OCI-LY3 (cell line): ENCODE results near the gene DCLK1.

Source experiments
- H2AFZ ChIP-seq: fragments of 200-600, 300-600 bp; shearing (Covaris generic); 2 replicates; pipeline ENCODE4 v1.6.0; 2014; ENCODE audit warnings: antibody characterized with exemption, low read depth, low read length
- H3K27ac ChIP-seq: fragments of 200-600, 300-600 bp; sonication (generic); 2 replicates; pipeline ENCODE4 v1.5.1; 2014; ENCODE audit warnings: mild to moderate bottlenecking, low read length, moderate library complexity, mixed read lengths
- H3K27me3 ChIP-seq: fragments of 200-600, 300-600 bp; sonication (generic); 2 replicates; pipeline ENCODE4 v1.6.1; 2014; ENCODE audit warnings: low read depth, low read length, mixed read lengths
- H3K36me3 ChIP-seq: fragments of 200-600, 300-600 bp; sonication (generic); replicated peaks from 2 replicates; pipeline ENCODE3; 2014; ENCODE audit warnings: low read depth, low read length, mixed read lengths
- H3K4me1 ChIP-seq: fragments of 300-600, 200-600 bp; sonication (generic); 2 replicates; pipeline ENCODE4 v1.6.1; 2014; ENCODE audit warnings: low read length, mixed read lengths
- H3K4me2 ChIP-seq: fragments of 200-600, 300-600 bp; sonication (generic); 2 replicates; pipeline ENCODE4 v1.6.1; 2014; ENCODE audit warnings: low read length, mixed read lengths
- H3K4me3 ChIP-seq: fragments of 300-600, 200-600 bp; sonication (generic); 2 replicates; pipeline ENCODE4 v1.5.1; 2014; ENCODE audit warnings: antibody characterized with exemption, mild to moderate bottlenecking, low read length, moderate library complexity
- H3K79me2 ChIP-seq: fragments of 300-600, 200-600 bp; shearing (Covaris generic); 2 replicates; pipeline ENCODE4 v1.6.1; 2014; ENCODE audit warnings: mild to moderate bottlenecking, low read length, mixed read lengths
- H3K9ac ChIP-seq: fragments of 300-600, 200-600 bp; shearing (Covaris generic); 2 replicates; pipeline ENCODE4 v1.6.0; 2014; ENCODE audit warnings: mild to moderate bottlenecking, low read length, moderate library complexity
- H3K9me3 ChIP-seq: fragments of 200-600, 300-600 bp; shearing (Covaris generic); 2 replicates; pipeline ENCODE4 v1.6.1; 2014; ENCODE audit warnings: low read length, mixed read lengths; ENCODE audit not compliant: insufficient read depth
- H4K20me1 ChIP-seq: fragments of 200-600, 300-600 bp; sonication (generic); 2 replicates; pipeline ENCODE4 v1.6.1; 2016; ENCODE audit warnings: low read length, mixed read lengths; ENCODE audit not compliant: insufficient read depth
- CTCF ChIP-seq: fragments of 200-600, 300-600 bp; sonication (generic); IDR thresholded peaks from 2 replicates; pipeline ENCODE4 v1.5.1; 2014; ENCODE audit warnings: antibody characterized with exemption, low read length, low read depth
- EZH2phosphoT487 ChIP-seq: fragments of 200-600 bp; shearing (Covaris generic); IDR thresholded peaks from 2 replicates; pipeline ENCODE4 v1.6.1; 2018; ENCODE audit warnings: antibody characterized with exemption, mixed run types, low read depth

The DCLK1 gene

DNA sequence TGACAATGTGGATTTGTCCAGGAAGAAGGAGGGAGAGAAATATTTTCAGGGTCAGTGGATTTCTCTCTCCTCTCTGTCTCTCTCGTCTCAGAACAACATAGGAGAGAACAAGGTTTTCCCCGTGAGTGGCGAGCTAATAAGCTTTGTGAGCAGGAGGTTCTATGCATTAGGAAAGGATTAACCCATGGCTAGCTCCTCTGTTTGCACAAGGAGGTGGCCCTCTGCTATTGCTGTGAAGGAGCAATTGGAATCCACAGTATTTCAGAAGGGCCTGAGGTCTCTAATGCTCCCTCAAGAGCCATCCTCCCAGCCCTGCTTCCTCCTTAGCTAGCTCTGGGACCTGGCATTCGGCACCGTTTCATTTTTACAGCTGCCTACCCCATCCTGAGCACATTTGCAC, 365.8 kb downstream of the DCLK1 start:
- Histone ChIP-seq H4K20me1 (no peaks in the 10 kb centered on the region), H3K9ac (no peak overlapping the region), H3K9me3 (peaks cover 15% of the 10 kb centered on the region), H3K79me2 (no peaks in the 10 kb centered on the region), H2AFZ (no peak overlapping the region), H3K4me2 (no peak overlapping the region), H3K4me3 (no peak overlapping the region), H3K27me3 (no peaks in the 10 kb centered on the region), H3K36me3 (no peaks in the 10 kb centered on the region), H3K4me1 (peaks cover 7% of the 10 kb centered on the region), H3K27ac (no peak overlapping the region)
- TF ChIP-seq EZH2phosphoT487 (no peak), CTCF (no peak)

DNA sequence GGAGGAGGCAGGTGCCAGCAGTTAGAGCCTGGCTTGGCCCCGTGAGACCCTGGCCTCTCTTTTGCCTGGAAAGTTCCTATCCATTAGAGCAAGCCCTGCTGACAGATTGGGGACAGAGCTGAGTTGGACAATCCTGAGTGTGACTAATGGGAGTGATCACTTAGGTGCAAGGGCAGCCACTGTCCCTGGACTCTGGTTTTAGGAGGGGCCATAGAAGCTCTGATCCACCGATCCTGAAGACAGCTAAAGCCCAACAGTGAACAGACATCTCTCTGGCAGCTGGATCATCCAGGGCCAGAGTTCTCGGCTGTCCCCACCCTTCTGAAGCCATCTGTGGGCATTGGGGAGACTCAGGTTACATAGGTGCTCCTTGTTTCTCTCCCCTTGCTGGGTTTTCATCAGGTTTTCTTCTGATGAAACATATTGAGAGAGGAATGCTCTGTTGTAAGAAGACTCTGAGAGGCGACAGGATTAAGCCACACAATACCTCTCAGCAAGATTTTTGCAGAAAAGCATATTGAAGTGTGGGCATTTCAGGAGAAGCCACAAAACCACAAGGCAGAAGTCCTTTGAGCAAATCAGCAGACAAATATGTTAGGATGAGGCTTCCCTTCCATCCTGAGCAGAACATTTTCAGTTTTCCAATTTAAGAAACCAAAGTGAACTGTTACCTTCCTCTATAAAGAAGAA, 366.7 kb downstream of the DCLK1 start:
- Histone ChIP-seq H2AFZ (no peak overlapping the region), H3K4me1 (peaks cover 6% of the 10 kb centered on the region), H3K9me3 (peaks cover 15% of the 10 kb centered on the region), H3K79me2 (no peaks in the 10 kb centered on the region), H3K4me2 (no peak overlapping the region), H3K9ac (no peak overlapping the region), H3K27ac (no peak overlapping the region), H3K4me3 (no peak overlapping the region), H3K36me3 (no peaks in the 10 kb centered on the region), H4K20me1 (no peaks in the 10 kb centered on the region), H3K27me3 (no peaks in the 10 kb centered on the region)
- TF ChIP-seq EZH2phosphoT487 (no peak), CTCF (no peak)

DNA sequence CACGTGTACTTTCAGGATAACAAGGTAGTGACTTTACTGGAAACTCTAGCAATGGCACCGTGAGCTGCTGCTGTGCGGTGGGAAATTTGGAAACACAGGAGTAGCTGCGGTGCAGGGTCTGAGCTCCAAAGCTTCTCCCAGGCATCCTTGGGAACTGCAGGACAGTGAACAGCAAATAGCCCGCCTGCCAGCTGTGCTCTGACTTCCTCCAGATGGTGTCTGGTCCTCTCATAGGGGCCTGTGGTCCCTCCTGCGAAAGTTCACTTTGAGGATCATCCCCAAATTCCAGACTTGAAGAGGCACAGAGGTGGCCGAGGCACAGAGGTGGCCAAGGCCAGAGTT, 367.4 kb downstream of the DCLK1 start:
- Histone ChIP-seq H2AFZ (no peak overlapping the region), H3K9ac (no peak overlapping the region), H3K4me2 (no peak overlapping the region), H4K20me1 (no peaks in the 10 kb centered on the region), H3K79me2 (no peaks in the 10 kb centered on the region), H3K9me3 (peaks cover 15% of the 10 kb centered on the region), H3K27ac (no peak overlapping the region), H3K4me1 (no peaks in the 10 kb centered on the region), H3K4me3 (no peak overlapping the region), H3K36me3 (no peaks in the 10 kb centered on the region), H3K27me3 (no peaks in the 10 kb centered on the region)
- no peak for TF ChIP-seq EZH2phosphoT487
- TF ChIP-seq CTCF: no peak

- no peak overlapping the region for H2AFZ ChIP-seq
- no peaks in the 10 kb centered on the region for H3K4me1 ChIP-seq
- no peaks in the 10 kb centered on the region for H3K27me3 ChIP-seq
- no peak overlapping the region for H3K4me2 ChIP-seq
- TF ChIP-seq CTCF (no peak), EZH2phosphoT487 (no peak)
- H3K9ac ChIP-seq: no peak overlapping the region
- no peaks in the 10 kb centered on the region for H3K36me3 ChIP-seq
- peaks cover 15% of the 10 kb centered on the region for H3K9me3 ChIP-seq
- no peaks in the 10 kb centered on the region for H4K20me1 ChIP-seq
- no peak overlapping the region for H3K27ac ChIP-seq
- H3K4me3 ChIP-seq: no peak overlapping the region
- no peaks in the 10 kb centered on the region for H3K79me2 ChIP-seq
Observed at GRCh38 chr13:35763060-35763781, 368.0 kb downstream of the DCLK1 start.
